Natural killer cell (primary cell): ENCODE results near the gene CD151. TPM values are rescaled to one million over a fixed set of nuclear protein-coding genes. Genes with fewer than 3 reads are reported as not detected.

Experiments
- ATAC-seq, 3 donors: fragments of 150-1000 bp in 2 of 3; fragments of 200-7000 bp in 1 of 3; cut with Tn5 transposase; 1 replicate in 1 of 3; 2 replicates in 2 of 3; pipeline ENCODE4 v1.10.0; 2021; ENCODE audit warnings: mild to moderate bottlenecking in 2 of 3, moderate library complexity in 2 of 3
- DNase-seq, 2 donors: peaks; one replicate each; pipeline versions ENCODE4 v3.0.0 to v3.0.0-alpha.2; 2013 to 2021; ENCODE audit warnings: mixed read lengths in 1 of 2
- H3K27ac ChIP-seq: one replicate; pipeline ENCODE4 v1.5.1; 2013; ENCODE audit warnings: mild to moderate bottlenecking, low read length
- H3K27me3 ChIP-seq: one replicate; pipeline ENCODE4 v1.6.1; 2013; ENCODE audit warnings: low read length; ENCODE audit not compliant: control insufficient read depth, insufficient read depth
- H3K36me3 ChIP-seq: one replicate; pipeline ENCODE4 v1.6.1; 2013; ENCODE audit warnings: low read length; ENCODE audit not compliant: control insufficient read depth, insufficient read depth
- H3K4me1 ChIP-seq: one replicate; pipeline ENCODE4 v1.6.1; 2013; ENCODE audit warnings: low read length; ENCODE audit not compliant: control insufficient read depth, insufficient read depth
- H3K4me3 ChIP-seq: one replicate; pipeline ENCODE4 v1.5.1; 2013; ENCODE audit warnings: low read length
- H3K9me3 ChIP-seq: one replicate; pipeline ENCODE4 v1.6.1; 2013; ENCODE audit warnings: low read length; ENCODE audit not compliant: control insufficient read depth, insufficient read depth
- H3K27ac Mint-ChIP-seq, 2 donors: one replicate each; pipeline ENCODE4 v1.8.0; 2022; ENCODE audit warnings: mild to moderate bottlenecking in 2 of 2, mixed read lengths in 2 of 2, moderate library complexity in 1 of 2
- H3K27me3 Mint-ChIP-seq, 2 donors: one replicate each; pipeline ENCODE4 v1.8.0; 2022; ENCODE audit warnings: low read depth in 2 of 2, mixed read lengths in 2 of 2
- H3K36me3 Mint-ChIP-seq: one replicate; pipeline ENCODE4 v1.8.0; 2022; ENCODE audit warnings: mixed read lengths
- H3K4me1 Mint-ChIP-seq, 2 donors: one replicate each; pipeline ENCODE4 v1.8.0; 2022; ENCODE audit warnings: mixed read lengths in 2 of 2
- H3K4me3 Mint-ChIP-seq: one replicate; pipeline ENCODE4 v1.8.0; 2022; ENCODE audit warnings: mild to moderate bottlenecking, moderate library complexity, mixed read lengths
- H3K9me3 Mint-ChIP-seq, 2 donors: one replicate each; pipeline ENCODE4 v1.8.0; 2022; ENCODE audit warnings: mixed read lengths in 2 of 2
- WGBS: methylation state at CpG from one replicate; pipeline ENCODE4 v1.1.7; 2013; ENCODE audit warnings: missing lambda C conversion rate; ENCODE audit not compliant: insufficient coverage; 5-methylcytosine and 5-hydroxymethylcytosine counted together
- intact Hi-C: fragments of 100-400 bp; cut with micrococcal nuclease; formaldehyde crosslinking; loops from one replicate; pipeline ENCODE4 v1.14.2; 2022
- total RNA-seq, 4 donors: library from RNA; stranded (reverse); fragments of 120-200 nt in 1 of 4; gene quantifications; one replicate each; pipeline versions ENCODE4 v1.2.3 to v1.2.4, GENCODE V29; 2013 to 2022
- TF ChIP-seq, protein P1 (sequence below): fragments of 200-600 bp; IDR thresholded peaks from one replicate; pipeline ENCODE4 v1.8.0; 2022; ENCODE audit warnings: antibody characterized with exemption

CD151 gene
- total RNA-seq, 3 donors from 2014 or later (not counting 1 experiment from before 2014, with no cell fraction given) = 40.9 to 68.3 (median 52.9) TPM

DNA sequence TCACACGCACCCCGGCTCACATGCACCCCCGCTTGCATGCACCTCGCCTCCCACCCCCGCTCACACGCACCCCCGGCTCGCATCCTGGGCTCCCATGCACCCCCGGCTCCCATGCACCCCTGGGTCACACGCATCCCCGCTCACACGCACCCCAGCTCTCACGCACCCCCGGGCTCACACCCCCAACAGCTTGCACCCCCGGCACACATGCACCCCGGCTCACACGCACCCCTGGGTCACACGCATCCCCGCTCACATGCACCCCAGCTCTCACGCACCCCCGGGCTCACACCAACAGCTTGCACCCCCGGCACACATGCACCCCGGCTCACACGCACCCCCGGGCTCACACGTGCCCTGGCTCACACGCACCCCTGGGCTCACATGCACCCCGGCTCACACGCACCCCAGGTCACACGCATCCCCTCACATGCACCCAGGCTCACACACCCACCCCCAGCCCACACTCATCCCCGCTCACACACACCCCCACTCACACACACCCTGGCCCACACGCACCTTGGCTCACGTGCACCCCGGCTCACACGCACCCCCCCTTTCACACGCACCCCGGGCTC, 26.1 kb downstream of the CD151 start:
- Mint-ChIP-seq H3K4me3 (no peak overlapping the region), H3K27me3 (no peaks in the 10 kb centered on the region), H3K4me1 (peaks cover 7 to 12% of the 10 kb centered on the region in 2 donors), H3K9me3 (no peaks in the 10 kb centered on the region), H3K36me3 (no peaks in the 10 kb centered on the region), H3K27ac (peak overlapping the region in 1 of 2 donors; percentile 38)
- no peak overlapping the region for H3K4me3 ChIP-seq
- no peaks in the 10 kb centered on the region for H3K36me3 ChIP-seq
- H3K27ac ChIP-seq = no peak overlapping the region
- H3K9me3 ChIP-seq = no peaks in the 10 kb centered on the region
- peaks cover 15% of the 10 kb centered on the region for H3K4me1 ChIP-seq
- DNase-seq (no peak), ATAC-seq (no peak)
- no peaks in the 10 kb centered on the region for H3K27me3 ChIP-seq
- intact Hi-C loops = no loop called here
- 95% methylated on average over 35 of the region's 37 CpGs for WGBS
- TF ChIP-seq, protein P1, sequence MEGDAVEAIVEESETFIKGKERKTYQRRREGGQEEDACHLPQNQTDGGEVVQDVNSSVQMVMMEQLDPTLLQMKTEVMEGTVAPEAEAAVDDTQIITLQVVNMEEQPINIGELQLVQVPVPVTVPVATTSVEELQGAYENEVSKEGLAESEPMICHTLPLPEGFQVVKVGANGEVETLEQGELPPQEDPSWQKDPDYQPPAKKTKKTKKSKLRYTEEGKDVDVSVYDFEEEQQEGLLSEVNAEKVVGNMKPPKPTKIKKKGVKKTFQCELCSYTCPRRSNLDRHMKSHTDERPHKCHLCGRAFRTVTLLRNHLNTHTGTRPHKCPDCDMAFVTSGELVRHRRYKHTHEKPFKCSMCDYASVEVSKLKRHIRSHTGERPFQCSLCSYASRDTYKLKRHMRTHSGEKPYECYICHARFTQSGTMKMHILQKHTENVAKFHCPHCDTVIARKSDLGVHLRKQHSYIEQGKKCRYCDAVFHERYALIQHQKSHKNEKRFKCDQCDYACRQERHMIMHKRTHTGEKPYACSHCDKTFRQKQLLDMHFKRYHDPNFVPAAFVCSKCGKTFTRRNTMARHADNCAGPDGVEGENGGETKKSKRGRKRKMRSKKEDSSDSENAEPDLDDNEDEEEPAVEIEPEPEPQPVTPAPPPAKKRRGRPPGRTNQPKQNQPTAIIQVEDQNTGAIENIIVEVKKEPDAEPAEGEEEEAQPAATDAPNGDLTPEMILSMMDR = no peak

- Mint-ChIP-seq H3K4me1 (peaks cover 7 to 12% of the 10 kb centered on the region in 2 donors), H3K9me3 (no peaks in the 10 kb centered on the region), H3K27me3 (no peaks in the 10 kb centered on the region), H3K36me3 (no peaks in the 10 kb centered on the region), H3K4me3 (no peak overlapping the region), H3K27ac (no peak overlapping the region)
- H3K36me3 ChIP-seq = no peaks in the 10 kb centered on the region
- H3K27me3 ChIP-seq = no peaks in the 10 kb centered on the region
- H3K27ac ChIP-seq = no peak overlapping the region
- intact Hi-C loops = no loop called here
- TF ChIP-seq, protein P1 = no peak
- no peak overlapping the region for H3K4me3 ChIP-seq
- no peaks in the 10 kb centered on the region for H3K9me3 ChIP-seq
- peaks cover 15% of the 10 kb centered on the region for H3K4me1 ChIP-seq
- 85% methylated on average over 22 of the region's 31 CpGs for WGBS
- DNase-seq (no peak), ATAC-seq (no peak)
Observed at GRCh38 chr11:859394-860131, 26.8 kb downstream of the CD151 start.

GRCh38 chr11:860234-861104, 27.7 kb downstream of the CD151 start:
- Mint-ChIP-seq H3K4me3 (no peak overlapping the region), H3K9me3 (no peaks in the 10 kb centered on the region), H3K27ac (no peak overlapping the region), H3K4me1 (peaks cover 7 to 12% of the 10 kb centered on the region in 2 donors), H3K36me3 (no peaks in the 10 kb centered on the region), H3K27me3 (no peaks in the 10 kb centered on the region)
- intact Hi-C loops = no loop called here
- Histone ChIP-seq H3K27ac (no peak overlapping the region), H3K36me3 (no peaks in the 10 kb centered on the region), H3K9me3 (no peaks in the 10 kb centered on the region), H3K4me1 (peaks cover 15% of the 10 kb centered on the region), H3K27me3 (no peaks in the 10 kb centered on the region), H3K4me3 (no peak overlapping the region)
- TF ChIP-seq, protein P1 = no peak
- 89% methylated on average over 21 of the region's 21 CpGs for WGBS
- no peak for DNase-seq
- ATAC-seq = no peak
